SH-SY5Y (cell line): Measurements from ENCODE around the gene AGAP1.

Source experiments
- GATA2 ChIP-seq: IDR thresholded peaks from 2 replicates; pipeline ENCODE4 v1.6.1; 2011; ENCODE audit warnings: mild to moderate bottlenecking, low read depth, low read length
- GATA3 ChIP-seq: IDR thresholded peaks from 2 replicates; pipeline ENCODE4 v1.6.1; 2011; ENCODE audit warnings: low read depth, mild to moderate bottlenecking, low read length, moderate library complexity

DNA sequence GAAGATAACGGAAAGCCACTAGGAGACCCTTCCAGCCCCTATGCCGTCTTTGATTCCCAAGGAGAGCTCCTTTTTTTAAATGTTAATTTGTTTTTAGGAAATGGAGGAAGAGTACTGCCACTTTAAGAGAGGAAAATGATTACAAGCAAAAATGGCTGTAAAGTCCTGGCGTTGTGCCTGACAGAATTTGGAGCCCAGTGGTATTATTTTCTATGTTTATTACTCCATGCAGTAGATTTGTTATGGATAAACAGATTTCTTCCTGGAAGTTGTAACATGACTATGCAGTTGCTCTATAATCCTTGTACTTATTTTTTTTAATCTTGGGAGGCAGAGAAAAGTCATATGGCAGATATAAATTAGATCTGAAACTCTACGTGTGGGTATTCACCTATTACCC, 533.0 kb downstream of the AGAP1 start:
- TF ChIP-seq GATA3 (no peak), GATA2 (no peak)
